Measurements from ENCODE around the gene SOD2. TPM values are rescaled to one million over a fixed set of nuclear protein-coding genes. Genes with fewer than 3 reads are reported as not detected.

SOD2 gene
- total and polyA plus RNA-seq, 2 of the 13 experiments (the other 11 are each of a cell fraction or from before 2014, with no cell fraction given) = 304 to 309 TPM

GRCh38 chr6:159726918-159727716, 34.1 kb upstream of the SOD2 start, which contains the start of gene WTAP (continued):
- TF ChIP-seq HMGXB3 (CRISPR knock-in tag; IDR thresholded peaks at IDR 0.05; ENCODE audit: borderline replicate concordance) = peak; percentile 96
- peak; percentile 66 for TF ChIP-seq TFAP4 (IDR thresholded peaks at IDR 0.05; ENCODE audit: borderline replicate concordance, low read depth)
- no peak for TF ChIP-seq CC2D1A (CRISPR knock-in tag; IDR thresholded peaks at IDR 0.05)
- TF ChIP-seq IRF1 (CRISPR knock-in tag; IDR thresholded peaks at IDR 0.05; ENCODE audit: low read depth) = peak; percentile 54; the same call in 1 of the 2 replicates
- peak; percentile 98 for TF ChIP-seq TOE1 (CRISPR knock-in tag; IDR thresholded peaks at IDR 0.05)
- TF ChIP-seq ZGPAT (CRISPR knock-in tag; IDR thresholded peaks at IDR 0.05) = peak; percentile 100
- no peak for TF ChIP-seq ATF7 (IDR thresholded peaks at IDR 0.05)
- TF ChIP-seq ATF7 (CRISPR knock-in tag; IDR thresholded peaks at IDR 0.05) = peak; percentile 93
- peak; percentile 99 for TF ChIP-seq JARID2 (CRISPR knock-in tag; IDR thresholded peaks at IDR 0.05; ENCODE audit: insufficient replicate concordance)
- peak; percentile 40 for TF ChIP-seq CTCF (CRISPR knock-in tag; IDR thresholded peaks at IDR 0.05)
- TF ChIP-seq HNF4A (CRISPR knock-in tag; IDR thresholded peaks at IDR 0.05) = peak; percentile 81
- TF ChIP-seq ZNF260 (CRISPR knock-in tag; IDR thresholded peaks at IDR 0.05; ENCODE audit: borderline replicate concordance, low read depth) = 0 out of 2 replicates have a peak, but pooled peaks have one; percentile 73
- peak; percentile 90; the same call in 1 of the 2 replicates for TF ChIP-seq ZNF660 (CRISPR knock-in tag; IDR thresholded peaks at IDR 0.05; ENCODE audit: borderline replicate concordance, low read depth)
- TF ChIP-seq ZC3H4 (CRISPR knock-in tag; IDR thresholded peaks at IDR 0.05; ENCODE audit: borderline replicate concordance) = peak; percentile 92
- TF ChIP-seq FOSL1 (CRISPR knock-in tag; IDR thresholded peaks at IDR 0.05; ENCODE audit: borderline replicate concordance) = peak; percentile 76; the same call in 1 of the 2 replicates
- peak; percentile 92; the same call in 1 of the 2 replicates for TF ChIP-seq ZNF512 (CRISPR knock-in tag; IDR thresholded peaks at IDR 0.05)
- peak; percentile 90 for TF ChIP-seq ZNF674 (CRISPR knock-in tag; IDR thresholded peaks at IDR 0.05; ENCODE audit: low read depth)
